ENCODE results near the gene NUP35. TPM values are rescaled to one million over a fixed set of nuclear protein-coding genes. Genes with fewer than 3 reads are reported as not detected.
"Not testable (repeated sequence)": the region's sequence is repeated elsewhere in the genome, so short reads cannot be mapped to it uniquely, and the experiment has no call there.

Gene NUP35
- total RNA-seq, 2 donors from 2014 or later, result 14.8 to 16.4 TPM

GRCh38 chr2:183153967-183154366, 29.7 kb downstream of the NUP35 start:
- Histone ChIP-seq H3K9me3 (no peaks in the 10 kb centered on the region), H3K27ac (no peak overlapping the region), H3K4me3 (no peak overlapping the region), H3K27me3 (replicated peaks; ENCODE audit: insufficient read depth) (no peaks in the 10 kb centered on the region), H3K36me3 (no peaks in the 10 kb centered on the region), H3K4me1 (replicated peaks) (no peaks in the 10 kb centered on the region)
- intact Hi-C loops (cut with DNase I), result no loop called here
- DNase-seq (ENCODE audit: low spot score), result no peak
- TF ChIP-seq POLR2AphosphoS5 (IDR thresholded peaks at IDR 0.05) (no peak), POLR2A (IDR thresholded peaks at IDR 0.05) (no peak), CTCF (IDR thresholded peaks at IDR 0.05) (no peak)
- 99% methylated on average over 3 of the region's 3 CpGs for whole genome bisulfite sequencing

DNA sequence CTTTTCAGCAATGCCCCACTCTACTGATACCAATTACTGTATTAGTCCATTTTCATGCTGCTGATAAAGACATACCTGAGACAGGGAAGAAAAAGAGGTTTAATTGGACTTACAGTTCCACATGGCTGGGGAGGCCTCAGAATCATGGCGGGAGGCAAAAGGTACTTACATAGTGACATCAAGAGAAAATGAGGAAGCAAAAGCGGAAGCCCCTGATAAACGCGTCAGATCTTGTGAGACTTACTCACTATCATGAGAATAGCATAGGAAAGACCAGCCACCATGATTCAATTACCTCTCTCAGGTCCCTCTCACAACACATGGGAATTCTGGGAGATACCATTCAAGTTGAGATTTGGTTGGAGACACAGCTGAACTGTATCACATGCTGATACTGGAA, 30.5 kb downstream of the NUP35 start:
- H3K36me3 ChIP-seq, result not testable (repeated sequence)

GRCh38 chr2:183157131-183157530, 32.9 kb downstream of the NUP35 start:
- no peaks in the 10 kb centered on the region for H3K9me3 ChIP-seq
- 76% methylated on average over 4 of the region's 4 CpGs for WGBS
- intact Hi-C loops (cut with DNase I), result no loop called here
- H3K27me3 ChIP-seq (replicated peaks; ENCODE audit: insufficient read depth), result no peaks in the 10 kb centered on the region
- no peak overlapping the region for H3K27ac ChIP-seq
- TF ChIP-seq POLR2A (IDR thresholded peaks at IDR 0.05) (no peak), CTCF (IDR thresholded peaks at IDR 0.05) (no peak), POLR2AphosphoS5 (IDR thresholded peaks at IDR 0.05) (no peak)
- no peak for DNase-seq (ENCODE audit: low spot score)
- H3K4me1 ChIP-seq (replicated peaks), result no peaks in the 10 kb centered on the region
- no peak overlapping the region for H3K4me3 ChIP-seq
- H3K36me3 ChIP-seq, result no peaks in the 10 kb centered on the region

More for the DNA sequence above, 30.5 kb downstream of the NUP35 start:
- H3K4me1 ChIP-seq (replicated peaks); DNase-seq (ENCODE audit: low spot score); H3K4me3 ChIP-seq; H3K9me3 ChIP-seq; H3K27ac ChIP-seq; H3K27me3 ChIP-seq (replicated peaks; ENCODE audit: insufficient read depth); intact Hi-C loops (cut with DNase I): not testable (repeated sequence)
- WGBS, result 71% methylated on average over 4 of the region's 4 CpGs

- no peak overlapping the region for H3K27ac ChIP-seq
- WGBS, result 86% methylated on average over 4 of the region's 4 CpGs
- TF ChIP-seq POLR2AphosphoS5 (IDR thresholded peaks at IDR 0.05) (no peak), POLR2A (IDR thresholded peaks at IDR 0.05) (no peak), CTCF (IDR thresholded peaks at IDR 0.05) (no peak)
- no peaks in the 10 kb centered on the region for H3K9me3 ChIP-seq
- H3K27me3 ChIP-seq (replicated peaks; ENCODE audit: insufficient read depth), result no peaks in the 10 kb centered on the region
- no peaks in the 10 kb centered on the region for H3K36me3 ChIP-seq
- H3K4me1 ChIP-seq (replicated peaks), result no peaks in the 10 kb centered on the region
- no peak for DNase-seq (ENCODE audit: low spot score)
- intact Hi-C loops (cut with DNase I), result no loop called here
- H3K4me3 ChIP-seq, result no peak overlapping the region
Measured at GRCh38 chr2:183162362-183162761, 38.1 kb downstream of the NUP35 start.

- Histone ChIP-seq H3K9me3 (no peaks in the 10 kb centered on the region), H3K27me3 (replicated peaks; ENCODE audit: insufficient read depth) (no peaks in the 10 kb centered on the region), H3K27ac (no peak overlapping the region), H3K36me3 (no peaks in the 10 kb centered on the region), H3K4me1 (replicated peaks) (no peaks in the 10 kb centered on the region), H3K4me3 (no peak overlapping the region)
- 87% methylated on average over 6 of the region's 6 CpGs for WGBS
- DNase-seq (ENCODE audit: low spot score), result no peak
- intact Hi-C loops (cut with DNase I), result no loop called here
- no peak for TF ChIP-seq CTCF (IDR thresholded peaks at IDR 0.05)
- TF ChIP-seq POLR2AphosphoS5 (IDR thresholded peaks at IDR 0.05), result no peak
- no peak for TF ChIP-seq POLR2A (IDR thresholded peaks at IDR 0.05)
Measured at GRCh38 chr2:183163821-183164649, 39.8 kb downstream of the NUP35 start.
